HG03196 (cell line): ENCODE measurements around the gene NCOA7.
A peak's percentile ranks its signal among the peaks of the same experiment; 100 is the strongest.
"Not testable (repeated sequence)": the region's sequence is repeated elsewhere in the genome, so short reads cannot be mapped to it uniquely, and the experiment has no call there.

ENCODE experiments used
- ATAC-seq: cut with Tn5 transposase; IDR thresholded peaks from one replicate; pipeline ENCODE4 v1.9.1; 2021; ENCODE audit not compliant: unreplicated experiment

Gene NCOA7

GRCh38 chr6:125913864-125914351, 123.1 kb downstream of the NCOA7 start:
- no peak for ATAC-seq

GRCh38 chr6:125918230-125918629, 127.5 kb downstream of the NCOA7 start:
- ATAC-seq = no peak

- ATAC-seq = peak; percentile 95
These were observed 128.2 kb downstream of the NCOA7 start for GRCh38 chr6:125918681-125919566.

GRCh38 chr6:125919618-125920017, 128.9 kb downstream of the NCOA7 start:
- no peak for ATAC-seq

- no peak for ATAC-seq
These were observed 131.6 kb downstream of the NCOA7 start for GRCh38 chr6:125922322-125922860.

- ATAC-seq = no peak
These were observed 132.7 kb downstream of the NCOA7 start for GRCh38 chr6:125923366-125923877.

- ATAC-seq = no peak
These were observed 133.4 kb downstream of the NCOA7 start for GRCh38 chr6:125924169-125924568.

- no peak for ATAC-seq
These were observed 134.1 kb downstream of the NCOA7 start for GRCh38 chr6:125924697-125925358.

- no peak for ATAC-seq
These were observed 136.0 kb downstream of the NCOA7 start for GRCh38 chr6:125926711-125927110.

- ATAC-seq = no peak
These were observed 137.0 kb downstream of the NCOA7 start for GRCh38 chr6:125927761-125928160.

GRCh38 chr6:125930765-125931418, 140.1 kb downstream of the NCOA7 start:
- ATAC-seq = no peak

- ATAC-seq = peak; percentile 81
These were observed 141.1 kb downstream of the NCOA7 start for GRCh38 chr6:125931733-125932450.

- ATAC-seq = no peak
These were observed 141.7 kb downstream of the NCOA7 start for GRCh38 chr6:125932451-125932795.

- ATAC-seq = not testable (repeated sequence)
These were observed 144.8 kb downstream of the NCOA7 start for GRCh38 chr6:125935520-125935919.

- no peak for ATAC-seq
These were observed 148.3 kb downstream of the NCOA7 start for GRCh38 chr6:125939026-125939425.

GRCh38 chr6:125939791-125940190, 149.0 kb downstream of the NCOA7 start:
- ATAC-seq = no peak

- ATAC-seq = no peak
These were observed 149.7 kb downstream of the NCOA7 start for GRCh38 chr6:125940247-125941041.

GRCh38 chr6:125942672-125943527, 152.1 kb downstream of the NCOA7 start:
- ATAC-seq = no peak
